ENCODE data around the gene C3orf20.

Gene C3orf20

GRCh38 chr3:14797731-14798130, 122.8 kb downstream of the C3orf20 start:
- TF ChIP-seq, protein P1, sequence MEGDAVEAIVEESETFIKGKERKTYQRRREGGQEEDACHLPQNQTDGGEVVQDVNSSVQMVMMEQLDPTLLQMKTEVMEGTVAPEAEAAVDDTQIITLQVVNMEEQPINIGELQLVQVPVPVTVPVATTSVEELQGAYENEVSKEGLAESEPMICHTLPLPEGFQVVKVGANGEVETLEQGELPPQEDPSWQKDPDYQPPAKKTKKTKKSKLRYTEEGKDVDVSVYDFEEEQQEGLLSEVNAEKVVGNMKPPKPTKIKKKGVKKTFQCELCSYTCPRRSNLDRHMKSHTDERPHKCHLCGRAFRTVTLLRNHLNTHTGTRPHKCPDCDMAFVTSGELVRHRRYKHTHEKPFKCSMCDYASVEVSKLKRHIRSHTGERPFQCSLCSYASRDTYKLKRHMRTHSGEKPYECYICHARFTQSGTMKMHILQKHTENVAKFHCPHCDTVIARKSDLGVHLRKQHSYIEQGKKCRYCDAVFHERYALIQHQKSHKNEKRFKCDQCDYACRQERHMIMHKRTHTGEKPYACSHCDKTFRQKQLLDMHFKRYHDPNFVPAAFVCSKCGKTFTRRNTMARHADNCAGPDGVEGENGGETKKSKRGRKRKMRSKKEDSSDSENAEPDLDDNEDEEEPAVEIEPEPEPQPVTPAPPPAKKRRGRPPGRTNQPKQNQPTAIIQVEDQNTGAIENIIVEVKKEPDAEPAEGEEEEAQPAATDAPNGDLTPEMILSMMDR (IDR thresholded peaks at IDR 0.05; ENCODE audit: unreplicated experiment in 3 of 3), result no peak
- H3K27me3 Mint-ChIP-seq (ENCODE audit: low read depth), result peaks cover 61% of the 10 kb centered on the region
- H3K9me3 Mint-ChIP-seq, result peaks cover 6% of the 10 kb centered on the region
- H3K36me3 Mint-ChIP-seq (ENCODE audit: low read depth), result no peaks in the 10 kb centered on the region
- no peak overlapping the region for H3K4me3 Mint-ChIP-seq
- peaks cover 44% of the 10 kb centered on the region for H3K4me1 Mint-ChIP-seq
- no peak overlapping the region for H3K27ac Mint-ChIP-seq

DNA sequence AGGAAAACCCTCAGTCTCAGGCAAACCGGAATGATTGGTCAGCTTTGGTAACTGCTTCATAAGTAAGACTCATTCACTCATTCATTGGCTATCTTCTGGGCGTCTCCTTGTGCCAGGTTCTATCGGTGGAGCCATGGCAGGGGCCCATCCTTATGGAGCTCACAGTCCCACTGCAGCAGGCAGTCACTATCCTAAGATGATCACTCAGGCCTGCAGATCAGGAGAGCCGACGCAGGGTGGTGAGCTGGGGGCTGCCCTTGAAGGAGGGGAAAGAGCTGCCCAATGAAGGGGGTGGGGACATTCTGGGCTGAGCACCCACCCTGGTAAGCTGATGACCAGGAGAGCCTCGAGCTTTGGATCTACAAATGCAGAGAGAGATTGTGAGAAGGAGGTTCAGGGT, 123.3 kb downstream of the C3orf20 start:
- Mint-ChIP-seq H3K27ac (no peak overlapping the region), H3K4me3 (no peak overlapping the region), H3K4me1 (peaks cover 39% of the 10 kb centered on the region), H3K9me3 (peaks cover 6% of the 10 kb centered on the region), H3K36me3 (ENCODE audit: low read depth) (no peaks in the 10 kb centered on the region), H3K27me3 (ENCODE audit: low read depth) (peaks cover 61% of the 10 kb centered on the region)
- TF ChIP-seq, protein P1 (IDR thresholded peaks at IDR 0.05; ENCODE audit: unreplicated experiment in 3 of 3), result no peak

- H3K9me3 Mint-ChIP-seq, result peaks cover 6% of the 10 kb centered on the region
- H3K36me3 Mint-ChIP-seq (ENCODE audit: low read depth), result no peaks in the 10 kb centered on the region
- H3K4me3 Mint-ChIP-seq, result no peak overlapping the region
- H3K4me1 Mint-ChIP-seq, result peaks cover 32% of the 10 kb centered on the region
- H3K27me3 Mint-ChIP-seq (ENCODE audit: low read depth), result peaks cover 66% of the 10 kb centered on the region
- H3K27ac Mint-ChIP-seq, result no peak overlapping the region
- TF ChIP-seq, protein P1 (IDR thresholded peaks at IDR 0.05; ENCODE audit: unreplicated experiment in 3 of 3), result no peak
These were observed 124.2 kb downstream of the C3orf20 start for GRCh38 chr3:14799146-14799545.

- H3K27ac Mint-ChIP-seq, result no peak overlapping the region
- peaks cover 15% of the 10 kb centered on the region for H3K4me1 Mint-ChIP-seq
- no peak overlapping the region for H3K4me3 Mint-ChIP-seq
- H3K9me3 Mint-ChIP-seq, result peaks cover 6% of the 10 kb centered on the region
- TF ChIP-seq, protein P1 (IDR thresholded peaks at IDR 0.05; ENCODE audit: unreplicated experiment in 3 of 3), result no peak
- no peaks in the 10 kb centered on the region for H3K36me3 Mint-ChIP-seq (ENCODE audit: low read depth)
- H3K27me3 Mint-ChIP-seq (ENCODE audit: low read depth), result peaks cover 69% of the 10 kb centered on the region
These were observed 126.1 kb downstream of the C3orf20 start for GRCh38 chr3:14801031-14801430.

DNA sequence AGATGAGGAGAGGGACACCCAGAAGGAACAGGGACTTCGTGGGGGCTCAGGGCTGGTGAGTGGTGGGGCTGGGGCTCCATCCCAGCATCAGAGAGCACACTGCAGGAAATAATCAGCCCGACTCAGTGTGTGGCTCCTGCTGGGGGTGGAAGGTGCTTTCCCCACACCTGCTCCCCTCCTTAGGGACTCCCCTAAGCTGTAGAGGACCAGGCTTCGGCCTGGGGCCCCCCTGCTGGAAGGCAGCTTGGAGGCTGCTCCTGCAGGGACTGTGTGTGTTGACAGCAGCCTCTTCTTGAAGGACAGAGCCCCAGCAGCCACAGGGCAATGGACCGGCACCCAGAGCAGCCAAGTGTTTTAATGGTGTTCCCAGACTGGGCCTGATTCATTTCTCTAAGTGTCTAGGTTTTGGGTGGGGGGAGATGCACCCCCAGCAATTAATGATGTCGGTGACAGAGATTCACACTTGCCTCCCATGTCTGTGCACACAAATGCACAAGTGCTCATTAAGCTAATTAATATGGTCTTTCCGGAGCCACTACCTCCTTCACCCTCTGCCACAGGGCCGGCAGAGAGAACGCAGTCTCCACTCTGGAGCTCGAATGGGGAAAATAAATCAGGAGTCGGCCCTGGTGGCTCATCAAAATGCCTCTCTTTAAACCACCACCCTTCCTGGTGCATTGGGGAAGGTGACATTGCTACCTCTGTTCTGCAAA, 126.9 kb downstream of the C3orf20 start:
- Mint-ChIP-seq H3K9me3 (peaks cover 6% of the 10 kb centered on the region), H3K4me1 (peaks cover 7% of the 10 kb centered on the region), H3K36me3 (ENCODE audit: low read depth) (no peaks in the 10 kb centered on the region), H3K27ac (no peak overlapping the region), H3K4me3 (no peak overlapping the region), H3K27me3 (ENCODE audit: low read depth) (peaks cover 69% of the 10 kb centered on the region)
- TF ChIP-seq, protein P1 (IDR thresholded peaks at IDR 0.05; ENCODE audit: unreplicated experiment in 3 of 3), result no peak

GRCh38 chr3:14802381-14802731, 127.4 kb downstream of the C3orf20 start:
- no peaks in the 10 kb centered on the region for H3K36me3 Mint-ChIP-seq (ENCODE audit: low read depth)
- H3K27me3 Mint-ChIP-seq (ENCODE audit: low read depth), result peaks cover 71% of the 10 kb centered on the region
- TF ChIP-seq, protein P1 (IDR thresholded peaks at IDR 0.05; ENCODE audit: unreplicated experiment in 3 of 3), result no peak
- H3K9me3 Mint-ChIP-seq, result peaks cover 6% of the 10 kb centered on the region
- no peak overlapping the region for H3K27ac Mint-ChIP-seq
- peaks cover 1% of the 10 kb centered on the region for H3K4me1 Mint-ChIP-seq
- no peak overlapping the region for H3K4me3 Mint-ChIP-seq
